ENCODE results near the gene VTI1A.

VTI1A gene

GRCh38 chr10:112588225-112588990 lies 141.4 kb downstream of the VTI1A start:
- DNase-seq (ENCODE audit: low spot score), result no peak

- DNase-seq (ENCODE audit: low spot score), result no peak
Measured at GRCh38 chr10:112589081-112589480, 142.1 kb downstream of the VTI1A start.

GRCh38 chr10:112590786-112591185 lies 143.8 kb downstream of the VTI1A start:
- DNase-seq (ENCODE audit: low spot score), result peak; percentile 4

GRCh38 chr10:112593023-112593422 lies 146.0 kb downstream of the VTI1A start:
- DNase-seq (ENCODE audit: low spot score), result no peak

- no peak for DNase-seq (ENCODE audit: low spot score)
Measured at GRCh38 chr10:112601214-112602090, 154.4 kb downstream of the VTI1A start.

- DNase-seq (ENCODE audit: low spot score), result no peak
Measured at GRCh38 chr10:112603062-112603461, 156.0 kb downstream of the VTI1A start.

GRCh38 chr10:112605063-112605462 lies 158.0 kb downstream of the VTI1A start:
- DNase-seq (ENCODE audit: low spot score), result no peak

GRCh38 chr10:112607506-112607905 lies 160.5 kb downstream of the VTI1A start:
- no peak for DNase-seq (ENCODE audit: low spot score)

- DNase-seq (ENCODE audit: low spot score), result no peak
Measured at GRCh38 chr10:112613620-112614019, 166.6 kb downstream of the VTI1A start.

- no peak for DNase-seq (ENCODE audit: low spot score)
Measured at GRCh38 chr10:112614072-112614471, 167.1 kb downstream of the VTI1A start.

GRCh38 chr10:112614586-112614985 lies 167.6 kb downstream of the VTI1A start:
- no peak for DNase-seq (ENCODE audit: low spot score)

- no peak for DNase-seq (ENCODE audit: low spot score)
Measured at GRCh38 chr10:112615269-112615668, 168.3 kb downstream of the VTI1A start.

- no peak for DNase-seq (ENCODE audit: low spot score)
Measured at GRCh38 chr10:112616647-112617046, 169.6 kb downstream of the VTI1A start.

GRCh38 chr10:112618814-112619213 lies 171.8 kb downstream of the VTI1A start:
- no peak for DNase-seq (ENCODE audit: low spot score)

- DNase-seq (ENCODE audit: low spot score), result no peak
Measured at GRCh38 chr10:112619556-112619955, 172.5 kb downstream of the VTI1A start.

- no peak for DNase-seq (ENCODE audit: low spot score)
Measured at GRCh38 chr10:112622786-112623185, 175.8 kb downstream of the VTI1A start.

GRCh38 chr10:112624546-112625048 lies 177.6 kb downstream of the VTI1A start:
- no peak for DNase-seq (ENCODE audit: low spot score)

GRCh38 chr10:112628951-112629609 lies 182.1 kb downstream of the VTI1A start:
- no peak for DNase-seq (ENCODE audit: low spot score)

GRCh38 chr10:112631501-112632400 lies 184.7 kb downstream of the VTI1A start:
- no peak for DNase-seq (ENCODE audit: low spot score)

- no peak for DNase-seq (ENCODE audit: low spot score)
Measured at GRCh38 chr10:112634096-112634830, 187.2 kb downstream of the VTI1A start.

- no peak for DNase-seq (ENCODE audit: low spot score)
Measured at GRCh38 chr10:112637901-112638300, 190.9 kb downstream of the VTI1A start.

Measured in kidney tubule cell (primary cell).